ENCODE measurements around the gene GPX6.
A peak's percentile ranks its signal among the peaks of the same experiment; 100 is the strongest.

DNA sequence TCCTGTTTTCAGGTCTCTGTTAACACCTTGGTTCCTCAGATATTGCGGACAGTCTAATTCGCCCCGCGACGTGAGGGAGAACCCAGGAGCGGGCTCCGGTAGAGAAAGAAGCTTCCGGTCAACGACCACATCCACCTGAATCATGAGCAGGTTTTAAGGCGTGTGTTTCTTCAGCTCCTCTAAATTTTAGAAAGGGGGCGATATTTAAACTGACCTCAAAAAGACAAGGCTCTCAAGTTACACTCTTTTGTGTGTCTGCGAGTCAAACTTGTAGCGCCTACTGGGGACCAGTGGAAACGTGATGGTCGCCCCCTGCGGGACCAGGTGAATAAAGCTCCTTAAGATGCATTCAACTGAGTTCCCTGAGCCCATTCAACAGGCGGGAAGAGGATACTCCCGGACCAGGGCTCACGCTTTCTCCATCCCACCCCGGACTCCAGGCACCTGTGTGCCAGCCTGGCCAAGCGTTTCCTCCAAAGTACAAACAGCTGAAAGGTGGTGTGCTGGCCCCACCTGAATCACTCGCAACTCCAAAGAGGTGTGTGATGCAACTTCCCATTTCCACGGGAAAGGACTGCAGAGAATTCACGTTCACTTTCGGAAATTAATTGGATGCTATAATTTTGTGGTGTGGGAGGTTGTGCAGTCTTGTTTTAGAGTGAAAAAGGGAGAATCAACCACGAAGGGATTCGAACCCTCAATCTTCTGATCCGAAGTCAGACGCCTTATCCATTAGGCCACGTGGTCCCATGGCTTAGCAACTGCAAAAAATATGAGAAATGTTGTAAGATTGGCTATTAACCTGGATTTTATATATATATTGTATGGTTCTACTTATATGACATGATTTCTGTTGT, 27.1 kb upstream of the GPX6 start:
- TF ChIP-seq POLR2A (IDR thresholded peaks at IDR 0.05; ENCODE audit: extremely low read depth, insufficient read length) (no peak), MYC (IDR thresholded peaks at IDR 0.05; ENCODE audit: low read depth, low read length) (peak; percentile 61)
- TF ChIP-seq, protein P1, sequence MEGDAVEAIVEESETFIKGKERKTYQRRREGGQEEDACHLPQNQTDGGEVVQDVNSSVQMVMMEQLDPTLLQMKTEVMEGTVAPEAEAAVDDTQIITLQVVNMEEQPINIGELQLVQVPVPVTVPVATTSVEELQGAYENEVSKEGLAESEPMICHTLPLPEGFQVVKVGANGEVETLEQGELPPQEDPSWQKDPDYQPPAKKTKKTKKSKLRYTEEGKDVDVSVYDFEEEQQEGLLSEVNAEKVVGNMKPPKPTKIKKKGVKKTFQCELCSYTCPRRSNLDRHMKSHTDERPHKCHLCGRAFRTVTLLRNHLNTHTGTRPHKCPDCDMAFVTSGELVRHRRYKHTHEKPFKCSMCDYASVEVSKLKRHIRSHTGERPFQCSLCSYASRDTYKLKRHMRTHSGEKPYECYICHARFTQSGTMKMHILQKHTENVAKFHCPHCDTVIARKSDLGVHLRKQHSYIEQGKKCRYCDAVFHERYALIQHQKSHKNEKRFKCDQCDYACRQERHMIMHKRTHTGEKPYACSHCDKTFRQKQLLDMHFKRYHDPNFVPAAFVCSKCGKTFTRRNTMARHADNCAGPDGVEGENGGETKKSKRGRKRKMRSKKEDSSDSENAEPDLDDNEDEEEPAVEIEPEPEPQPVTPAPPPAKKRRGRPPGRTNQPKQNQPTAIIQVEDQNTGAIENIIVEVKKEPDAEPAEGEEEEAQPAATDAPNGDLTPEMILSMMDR (IDR thresholded peaks at IDR 0.05; ENCODE audit: low read depth, low read length) = peak; percentile 41
- TF ChIP-seq, protein P2, sequence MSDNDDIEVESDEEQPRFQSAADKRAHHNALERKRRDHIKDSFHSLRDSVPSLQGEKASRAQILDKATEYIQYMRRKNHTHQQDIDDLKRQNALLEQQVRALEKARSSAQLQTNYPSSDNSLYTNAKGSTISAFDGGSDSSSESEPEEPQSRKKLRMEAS (IDR thresholded peaks at IDR 0.05; ENCODE audit: low read depth, low read length) = peak; percentile 92
